ENCODE results near the gene FCN1.

Gene FCN1

DNA sequence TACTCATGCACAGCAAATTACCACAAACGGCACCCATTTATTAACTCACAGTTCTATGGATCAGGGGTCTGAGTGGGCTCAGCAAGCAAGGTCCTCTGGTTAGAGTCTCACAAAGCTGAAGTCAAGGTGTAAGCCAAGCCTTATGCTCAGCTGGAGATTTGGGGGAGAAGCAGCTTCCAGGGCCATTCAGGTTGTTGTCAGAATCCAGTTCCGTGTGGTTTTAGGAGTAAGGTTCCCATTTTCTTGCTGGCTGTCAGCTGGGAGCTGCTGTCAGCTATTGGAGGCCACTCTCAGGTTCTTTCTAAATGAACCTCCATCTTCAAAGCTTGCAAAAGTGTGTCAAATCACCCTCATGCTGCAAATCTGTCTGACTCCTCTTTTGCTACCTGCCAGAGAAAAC is 19.4 kb downstream of the FCN1 start:
- TF ChIP-seq ZNF565 (CRISPR knock-in tag; conservative IDR thresholded peaks at IDR 0.05; ENCODE audit: low read depth) (no peak), TOX (CRISPR knock-in tag; IDR thresholded peaks at IDR 0.05; ENCODE audit: borderline replicate concordance) (no peak), OSR1 (CRISPR knock-in tag; IDR thresholded peaks at IDR 0.05) (no peak), RARB (CRISPR knock-in tag; IDR thresholded peaks at IDR 0.05) (no peak), ZC3H10 (CRISPR knock-in tag; IDR thresholded peaks at IDR 0.05) (no peak), PPARA (CRISPR knock-in tag; IDR thresholded peaks at IDR 0.05; ENCODE audit: borderline replicate concordance) (no peak), ARNTL (CRISPR knock-in tag; IDR thresholded peaks at IDR 0.05; ENCODE audit: borderline replicate concordance, low read depth) (no peak), ESRRG (CRISPR knock-in tag; IDR thresholded peaks at IDR 0.05) (no peak), ZNF70 (CRISPR knock-in tag; IDR thresholded peaks at IDR 0.05) (no peak), TCF4 (CRISPR knock-in tag; IDR thresholded peaks at IDR 0.05; ENCODE audit: borderline replicate concordance) (no peak)
- TF ChIP-seq, protein P1, sequence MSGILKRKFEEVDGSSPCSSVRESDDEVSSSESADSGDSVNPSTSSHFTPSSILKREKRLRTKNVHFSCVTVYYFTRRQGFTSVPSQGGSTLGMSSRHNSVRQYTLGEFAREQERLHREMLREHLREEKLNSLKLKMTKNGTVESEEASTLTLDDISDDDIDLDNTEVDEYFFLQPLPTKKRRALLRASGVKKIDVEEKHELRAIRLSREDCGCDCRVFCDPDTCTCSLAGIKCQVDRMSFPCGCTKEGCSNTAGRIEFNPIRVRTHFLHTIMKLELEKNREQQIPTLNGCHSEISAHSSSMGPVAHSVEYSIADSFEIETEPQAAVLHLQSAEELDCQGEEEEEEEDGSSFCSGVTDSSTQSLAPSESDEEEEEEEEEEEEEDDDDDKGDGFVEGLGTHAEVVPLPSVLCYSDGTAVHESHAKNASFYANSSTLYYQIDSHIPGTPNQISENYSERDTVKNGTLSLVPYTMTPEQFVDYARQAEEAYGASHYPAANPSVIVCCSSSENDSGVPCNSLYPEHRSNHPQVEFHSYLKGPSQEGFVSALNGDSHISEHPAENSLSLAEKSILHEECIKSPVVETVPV (CRISPR knock-in tag; IDR thresholded peaks at IDR 0.05), result no peak
- TF ChIP-seq, protein P2, sequence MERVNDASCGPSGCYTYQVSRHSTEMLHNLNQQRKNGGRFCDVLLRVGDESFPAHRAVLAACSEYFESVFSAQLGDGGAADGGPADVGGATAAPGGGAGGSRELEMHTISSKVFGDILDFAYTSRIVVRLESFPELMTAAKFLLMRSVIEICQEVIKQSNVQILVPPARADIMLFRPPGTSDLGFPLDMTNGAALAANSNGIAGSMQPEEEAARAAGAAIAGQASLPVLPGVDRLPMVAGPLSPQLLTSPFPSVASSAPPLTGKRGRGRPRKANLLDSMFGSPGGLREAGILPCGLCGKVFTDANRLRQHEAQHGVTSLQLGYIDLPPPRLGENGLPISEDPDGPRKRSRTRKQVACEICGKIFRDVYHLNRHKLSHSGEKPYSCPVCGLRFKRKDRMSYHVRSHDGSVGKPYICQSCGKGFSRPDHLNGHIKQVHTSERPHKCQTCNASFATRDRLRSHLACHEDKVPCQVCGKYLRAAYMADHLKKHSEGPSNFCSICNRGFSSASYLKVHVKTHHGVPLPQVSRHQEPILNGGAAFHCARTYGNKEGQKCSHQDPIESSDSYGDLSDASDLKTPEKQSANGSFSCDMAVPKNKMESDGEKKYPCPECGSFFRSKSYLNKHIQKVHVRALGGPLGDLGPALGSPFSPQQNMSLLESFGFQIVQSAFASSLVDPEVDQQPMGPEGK (CRISPR knock-in tag; IDR thresholded peaks at IDR 0.05; ENCODE audit: borderline replicate concordance), result no peak
- TF ChIP-seq, protein P3, sequence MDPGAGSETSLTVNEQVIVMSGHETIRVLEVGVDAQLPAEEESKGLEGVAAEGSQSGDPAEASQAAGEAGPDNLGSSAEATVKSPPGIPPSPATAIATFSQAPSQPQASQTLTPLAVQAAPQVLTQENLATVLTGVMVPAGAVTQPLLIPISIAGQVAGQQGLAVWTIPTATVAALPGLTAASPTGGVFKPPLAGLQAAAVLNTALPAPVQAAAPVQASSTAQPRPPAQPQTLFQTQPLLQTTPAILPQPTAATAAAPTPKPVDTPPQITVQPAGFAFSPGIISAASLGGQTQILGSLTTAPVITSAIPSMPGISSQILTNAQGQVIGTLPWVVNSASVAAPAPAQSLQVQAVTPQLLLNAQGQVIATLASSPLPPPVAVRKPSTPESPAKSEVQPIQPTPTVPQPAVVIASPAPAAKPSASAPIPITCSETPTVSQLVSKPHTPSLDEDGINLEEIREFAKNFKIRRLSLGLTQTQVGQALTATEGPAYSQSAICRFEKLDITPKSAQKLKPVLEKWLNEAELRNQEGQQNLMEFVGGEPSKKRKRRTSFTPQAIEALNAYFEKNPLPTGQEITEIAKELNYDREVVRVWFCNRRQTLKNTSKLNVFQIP (CRISPR knock-in tag; IDR thresholded peaks at IDR 0.05; ENCODE audit: borderline replicate concordance, low read depth), result no peak
- no peak for ATAC-seq

DNA sequence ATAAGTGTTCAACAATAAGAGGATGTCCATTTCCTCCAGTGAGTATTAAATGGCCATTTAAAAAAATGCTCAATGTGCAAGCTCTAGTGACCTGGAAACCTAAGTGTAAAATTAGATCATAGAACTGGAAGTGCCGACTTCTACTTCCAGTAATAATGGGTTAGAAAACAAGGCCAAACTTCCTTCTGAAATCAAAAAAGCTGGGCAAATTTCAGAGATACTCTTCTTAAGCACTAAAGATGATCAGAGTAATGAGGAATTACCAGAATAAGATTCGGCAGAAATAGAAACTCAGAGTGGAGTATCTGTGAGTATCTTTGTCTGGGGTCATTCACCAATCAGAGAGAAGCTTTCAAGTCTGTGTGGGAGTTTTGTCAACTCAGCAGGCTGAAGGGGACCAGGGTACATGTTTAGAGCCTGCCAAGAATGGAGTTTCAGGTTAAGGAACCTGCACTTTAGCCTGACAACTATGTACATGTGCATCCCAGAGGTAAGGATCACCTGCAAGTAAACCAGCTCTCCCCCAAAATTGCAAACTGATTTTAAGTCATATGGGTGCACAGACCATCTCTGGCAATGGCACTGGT is 20.0 kb downstream of the FCN1 start:
- no peak for ATAC-seq
- TF ChIP-seq ZNF70 (CRISPR knock-in tag; IDR thresholded peaks at IDR 0.05) (no peak), ZFP30 (CRISPR knock-in tag; IDR thresholded peaks at IDR 0.05) (no peak), ZNF8 (CRISPR knock-in tag; IDR thresholded peaks at IDR 0.05) (no peak), TOX (CRISPR knock-in tag; IDR thresholded peaks at IDR 0.05; ENCODE audit: borderline replicate concordance) (no peak), ISL1 (CRISPR knock-in tag; IDR thresholded peaks at IDR 0.05) (no peak), ESRRG (CRISPR knock-in tag; IDR thresholded peaks at IDR 0.05) (no peak), ARNTL (CRISPR knock-in tag; IDR thresholded peaks at IDR 0.05; ENCODE audit: borderline replicate concordance, low read depth) (no peak), CSDC2 (CRISPR knock-in tag; IDR thresholded peaks at IDR 0.05) (no peak), ZFP3 (CRISPR knock-in tag; IDR thresholded peaks at IDR 0.05) (no peak), TCF4 (CRISPR knock-in tag; IDR thresholded peaks at IDR 0.05; ENCODE audit: borderline replicate concordance) (no peak)
- TF ChIP-seq, protein P4, sequence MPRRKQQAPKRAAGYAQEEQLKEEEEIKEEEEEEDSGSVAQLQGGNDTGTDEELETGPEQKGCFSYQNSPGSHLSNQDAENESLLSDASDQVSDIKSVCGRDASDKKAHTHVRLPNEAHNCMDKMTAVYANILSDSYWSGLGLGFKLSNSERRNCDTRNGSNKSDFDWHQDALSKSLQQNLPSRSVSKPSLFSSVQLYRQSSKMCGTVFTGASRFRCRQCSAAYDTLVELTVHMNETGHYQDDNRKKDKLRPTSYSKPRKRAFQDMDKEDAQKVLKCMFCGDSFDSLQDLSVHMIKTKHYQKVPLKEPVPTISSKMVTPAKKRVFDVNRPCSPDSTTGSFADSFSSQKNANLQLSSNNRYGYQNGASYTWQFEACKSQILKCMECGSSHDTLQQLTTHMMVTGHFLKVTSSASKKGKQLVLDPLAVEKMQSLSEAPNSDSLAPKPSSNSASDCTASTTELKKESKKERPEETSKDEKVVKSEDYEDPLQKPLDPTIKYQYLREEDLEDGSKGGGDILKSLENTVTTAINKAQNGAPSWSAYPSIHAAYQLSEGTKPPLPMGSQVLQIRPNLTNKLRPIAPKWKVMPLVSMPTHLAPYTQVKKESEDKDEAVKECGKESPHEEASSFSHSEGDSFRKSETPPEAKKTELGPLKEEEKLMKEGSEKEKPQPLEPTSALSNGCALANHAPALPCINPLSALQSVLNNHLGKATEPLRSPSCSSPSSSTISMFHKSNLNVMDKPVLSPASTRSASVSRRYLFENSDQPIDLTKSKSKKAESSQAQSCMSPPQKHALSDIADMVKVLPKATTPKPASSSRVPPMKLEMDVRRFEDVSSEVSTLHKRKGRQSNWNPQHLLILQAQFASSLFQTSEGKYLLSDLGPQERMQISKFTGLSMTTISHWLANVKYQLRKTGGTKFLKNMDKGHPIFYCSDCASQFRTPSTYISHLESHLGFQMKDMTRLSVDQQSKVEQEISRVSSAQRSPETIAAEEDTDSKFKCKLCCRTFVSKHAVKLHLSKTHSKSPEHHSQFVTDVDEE (CRISPR knock-in tag; IDR thresholded peaks at IDR 0.05), result no peak
- TF ChIP-seq, protein P3 (CRISPR knock-in tag; IDR thresholded peaks at IDR 0.05; ENCODE audit: borderline replicate concordance, low read depth), result no peak
- TF ChIP-seq, protein P1 (CRISPR knock-in tag; IDR thresholded peaks at IDR 0.05), result no peak
- TF ChIP-seq, protein P5, sequence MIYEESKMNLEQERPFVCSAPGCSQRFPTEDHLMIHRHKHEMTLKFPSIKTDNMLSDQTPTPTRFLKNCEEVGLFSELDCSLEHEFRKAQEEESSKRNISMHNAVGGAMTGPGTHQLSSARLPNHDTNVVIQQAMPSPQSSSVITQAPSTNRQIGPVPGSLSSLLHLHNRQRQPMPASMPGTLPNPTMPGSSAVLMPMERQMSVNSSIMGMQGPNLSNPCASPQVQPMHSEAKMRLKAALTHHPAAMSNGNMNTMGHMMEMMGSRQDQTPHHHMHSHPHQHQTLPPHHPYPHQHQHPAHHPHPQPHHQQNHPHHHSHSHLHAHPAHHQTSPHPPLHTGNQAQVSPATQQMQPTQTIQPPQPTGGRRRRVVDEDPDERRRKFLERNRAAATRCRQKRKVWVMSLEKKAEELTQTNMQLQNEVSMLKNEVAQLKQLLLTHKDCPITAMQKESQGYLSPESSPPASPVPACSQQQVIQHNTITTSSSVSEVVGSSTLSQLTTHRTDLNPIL (CRISPR knock-in tag; IDR thresholded peaks at IDR 0.05; ENCODE audit: low read depth), result no peak
- TF ChIP-seq, protein P2 (CRISPR knock-in tag; IDR thresholded peaks at IDR 0.05; ENCODE audit: borderline replicate concordance), result no peak

Data from SK-N-SH treated with all-trans-retinoic acid at 6 μM for 48 hours (cell line).